Measurements from ENCODE around the gene GMEB2. TPM values are rescaled to one million over a fixed set of nuclear protein-coding genes. Genes with fewer than 3 reads are reported as not detected.

GMEB2 gene, protein sequence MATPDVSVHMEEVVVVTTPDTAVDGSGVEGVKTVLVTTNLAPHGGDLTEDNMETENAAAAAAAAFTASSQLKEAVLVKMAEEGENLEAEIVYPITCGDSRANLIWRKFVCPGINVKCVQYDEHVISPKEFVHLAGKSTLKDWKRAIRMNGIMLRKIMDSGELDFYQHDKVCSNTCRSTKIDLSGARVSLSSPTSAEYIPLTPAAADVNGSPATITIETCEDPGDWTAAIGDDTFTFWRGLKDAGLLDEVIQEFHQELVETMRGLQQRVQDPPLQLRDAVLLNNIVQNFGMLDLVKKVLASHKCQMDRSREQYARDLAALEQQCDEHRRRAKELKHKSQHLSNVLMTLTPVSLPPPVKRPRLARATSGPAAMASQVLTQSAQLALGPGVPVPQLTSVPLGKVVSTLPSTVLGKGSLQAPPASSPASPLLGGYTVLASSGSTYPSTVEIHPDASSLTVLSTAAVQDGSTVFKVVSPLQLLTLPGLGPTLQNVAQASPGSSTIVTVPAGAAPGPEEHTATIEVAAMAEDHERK
- 11.3 and 13.3 TPM in 2 replicates for total RNA-seq

DNA sequence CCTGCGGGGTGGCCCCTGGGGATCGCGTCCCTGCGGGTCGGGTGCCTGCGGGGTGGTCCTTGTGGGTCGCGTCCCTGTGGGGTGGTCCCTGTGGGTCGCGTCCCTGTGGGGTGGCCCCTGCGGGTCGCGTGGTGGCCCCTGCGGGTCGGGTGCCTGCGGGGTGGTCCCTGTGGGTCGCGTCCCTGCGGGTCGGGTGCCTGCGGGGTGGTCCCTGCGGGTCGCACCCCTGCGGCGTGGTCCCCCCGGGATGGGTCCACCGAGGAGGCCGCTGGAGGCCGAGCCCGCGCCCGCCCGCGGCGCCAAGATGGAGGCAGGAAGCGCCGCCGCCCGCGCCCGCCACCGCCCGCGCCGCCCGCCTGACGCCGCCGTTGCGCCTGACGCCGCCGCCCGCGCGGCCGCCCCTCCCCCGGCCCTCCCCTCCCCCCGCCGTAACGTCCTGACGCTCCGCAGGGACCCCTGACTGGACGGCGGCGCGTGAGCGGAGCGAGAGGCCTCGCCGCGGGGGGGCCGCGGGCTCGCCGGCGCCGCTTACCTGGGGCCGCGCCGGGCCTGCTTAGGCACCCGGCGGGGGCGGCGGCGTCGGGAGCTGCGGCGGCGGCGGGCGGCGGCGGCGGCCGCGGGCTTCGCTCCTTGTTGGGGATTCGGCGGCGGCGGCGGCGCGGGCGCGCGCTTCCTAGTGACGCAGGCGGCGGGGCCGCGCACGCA lies at the start of gene GMEB2:
TSS of gene GMEB2 (minus strand) at position 678 of the 705 bp plus-strand sequence. CDS start 7,704 bp downstream, outside the sequence.

DNA sequence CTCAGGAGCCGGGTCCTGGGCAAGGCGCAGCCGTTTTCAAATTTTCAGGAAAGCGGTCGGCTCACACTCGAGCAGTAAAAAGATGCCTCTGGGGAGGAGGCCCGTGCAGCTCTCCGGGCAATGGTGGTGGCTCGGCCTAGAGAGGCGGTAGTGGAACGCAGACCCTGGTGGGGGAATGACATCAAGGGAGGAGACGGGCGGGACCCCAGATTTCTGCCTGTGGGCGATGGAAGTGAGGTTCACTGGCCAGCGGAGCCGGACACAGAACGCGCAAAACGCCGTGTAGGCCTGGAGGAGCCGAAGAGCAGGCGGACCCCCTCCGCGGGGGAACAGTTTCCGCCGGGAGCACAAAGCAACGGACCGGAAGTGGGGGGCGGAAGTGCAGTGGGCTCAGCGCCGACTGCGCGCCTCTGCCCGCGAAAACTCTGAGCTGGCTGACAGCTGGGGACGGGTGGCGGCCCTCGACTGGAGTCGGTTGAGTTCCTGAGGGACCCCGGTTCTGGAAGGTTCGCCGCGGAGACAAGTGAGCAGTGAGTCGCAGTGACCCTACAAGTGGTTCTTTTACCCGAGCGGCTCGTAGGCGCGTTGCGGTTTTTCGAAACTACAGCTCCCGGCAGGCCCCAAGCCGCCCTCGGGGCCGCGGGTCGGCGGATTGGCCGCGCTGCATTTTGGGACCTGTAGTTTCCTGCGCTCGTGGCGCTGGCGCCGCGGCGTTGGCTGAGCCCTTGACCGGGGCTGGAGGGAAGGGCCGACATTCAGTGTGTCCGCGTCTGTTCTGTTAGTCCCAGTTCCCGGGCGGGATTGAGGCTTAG lies 31.2 kb upstream of the GMEB2 start, which contains the start of gene RTEL1:
TSS of gene RTEL1 (plus strand) at position 376 of the 812 bp plus-strand sequence. CDS start 1,091 bp downstream, outside the sequence.

GRCh38 chr20:63653041-63653973 lies 26.4 kb upstream of the GMEB2 start, which contains the start of gene STMN3:
TSS of gene STMN3 (minus strand) at chr20:63653424. CDS start at chr20:63653345, 79 bp downstream.

GRCh38 chr20:63574156-63574828 lies 52.6 kb downstream of the GMEB2 start, which contains the start of gene HELZ2:
TSS of gene HELZ2 (minus strand) at chr20:63574239. CDS start at chr20:63572385, 1,854 bp downstream.

DNA sequence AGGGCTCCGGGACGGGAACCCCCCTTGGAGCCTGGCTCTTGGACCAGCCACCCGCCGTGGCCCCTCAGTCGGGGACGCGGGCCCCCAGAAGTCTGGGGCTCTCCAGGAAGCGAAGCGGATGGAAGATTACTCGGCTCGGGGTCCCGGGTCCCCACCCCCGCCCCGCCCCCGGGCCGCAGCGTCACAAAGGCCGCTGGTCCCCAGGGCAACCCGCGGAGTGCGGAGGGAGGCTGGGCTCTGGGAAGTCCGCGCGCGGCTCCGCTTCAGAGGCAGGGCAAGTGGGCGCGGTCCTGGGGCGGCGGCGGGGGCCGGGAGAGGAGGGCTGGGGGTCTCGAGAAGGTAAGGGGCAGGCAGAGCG lies 73.0 kb downstream of the GMEB2 start, which contains the start of gene FNDC11:
TSS of gene FNDC11 (plus strand) at position 227 of the 358 bp plus-strand sequence. CDS start 1,505 bp downstream, outside the sequence.

DNA sequence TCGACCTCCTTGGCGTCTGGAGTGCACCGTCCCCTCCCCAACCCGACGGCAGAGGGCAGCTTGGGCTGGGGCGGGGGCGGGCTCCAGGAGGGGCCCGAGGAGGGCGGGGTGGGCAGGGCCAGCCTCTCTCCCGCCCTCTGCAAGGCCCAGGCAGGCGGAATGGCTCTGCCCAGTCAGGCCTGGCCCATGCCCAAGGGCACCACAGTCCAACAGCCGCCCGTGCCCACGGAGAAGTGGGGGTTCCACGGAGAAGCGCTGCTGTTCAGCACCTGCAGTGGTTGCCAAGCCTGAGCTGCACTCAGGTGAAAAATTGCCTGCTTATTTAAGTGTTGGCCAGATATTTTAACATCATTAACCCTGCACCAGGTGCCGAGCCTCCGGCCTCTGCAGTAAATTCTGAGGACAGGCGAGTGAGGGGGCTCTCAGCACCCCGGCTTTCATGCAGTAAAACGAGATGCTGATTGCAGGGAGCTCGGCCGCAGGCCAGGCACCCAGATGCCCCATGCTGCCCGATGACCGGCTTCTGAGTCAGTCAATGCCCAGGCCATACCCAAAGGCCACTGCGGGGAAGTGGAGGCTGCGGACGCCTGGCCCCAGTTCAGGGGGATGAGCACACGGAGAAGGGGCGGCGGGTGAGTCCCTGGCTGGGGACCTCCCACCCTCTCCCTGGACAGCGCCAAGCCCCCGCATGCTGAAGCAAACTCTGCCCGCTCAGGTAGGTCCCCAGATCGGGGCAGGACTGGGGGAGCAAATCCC lies 79.0 kb downstream of the GMEB2 start, which contains the start of gene SRMS:
TSS of gene SRMS (minus strand) at position 25 of the 756 bp plus-strand sequence. CDS start 286 bp downstream, outside the sequence.

Other genes starting within 250 kb of the GMEB2 start
- gene KCNQ2, start 154.4 kb downstream of the GMEB2 start, total RNA-seq, result 1.4 TPM in 1 of 2 replicates, not detected in the other
- 0.58 TPM in 1 of 2 replicates, not detected in the other for gene EEF1A2, start 128.0 kb downstream of the GMEB2 start, total RNA-seq
- gene PPDPF, start 106.3 kb downstream of the GMEB2 start, total RNA-seq, result 133 and 178 TPM in 2 replicates
- not detected in 2 replicates for gene PTK6, start 89.7 kb downstream of the GMEB2 start, total RNA-seq
- not detected in 2 replicates for gene SRMS, start 79.4 kb downstream of the GMEB2 start, total RNA-seq
- gene FNDC11, start 72.9 kb downstream of the GMEB2 start, total RNA-seq, result 1.1 and 1.7 TPM in 2 replicates
- gene HELZ2, start 52.9 kb downstream of the GMEB2 start, total RNA-seq, result 24.2 and 30.1 TPM in 2 replicates
- gene STMN3, start 26.3 kb upstream of the GMEB2 start, total RNA-seq, result 53.3 and 67.2 TPM in 2 replicates
- 13.5 and 14.0 TPM in 2 replicates for gene RTEL1, start 31.2 kb upstream of the GMEB2 start, total RNA-seq
- gene TNFRSF6B, start 69.6 kb upstream of the GMEB2 start, total RNA-seq, result 250 and 261 TPM in 2 replicates
- 38.9 and 59.5 TPM in 2 replicates for gene ARFRP1, start 80.9 kb upstream of the GMEB2 start, total RNA-seq
- 24.1 and 42.7 TPM in 2 replicates for gene ZGPAT, start 80.9 kb upstream of the GMEB2 start, total RNA-seq
- 0.58 and 1.4 TPM in 2 replicates for gene LIME1, start 109.6 kb upstream of the GMEB2 start, total RNA-seq
- gene SLC2A4RG, start 112.7 kb upstream of the GMEB2 start, total RNA-seq, result 49.3 and 69.3 TPM in 2 replicates
- 21.1 and 34.3 TPM in 2 replicates for gene ZBTB46, start 204.2 kb upstream of the GMEB2 start, total RNA-seq
- gene ABHD16B, start 234.4 kb upstream of the GMEB2 start, total RNA-seq, result not detected in 2 replicates
- gene TPD52L2, start 238.2 kb upstream of the GMEB2 start, total RNA-seq, result 192 and 206 TPM in 2 replicates